Erythroblast (primary cell): ENCODE results near the gene VKORC1L1.
"Not testable (repeated sequence)": the region's sequence is repeated elsewhere in the genome, so short reads cannot be mapped to it uniquely, and the experiment has no call there.

ENCODE experiments used
- DNase-seq, 2 experiments: peaks; one replicate each; lab custom pipeline; 2025; lab: John Stamatoyannopoulos, UW
- GATA1 ChIP-seq: IDR thresholded peaks from 2 replicates; pipeline ENCODE4 v1.6.1; 2011; ENCODE audit warnings: low read depth, mild to moderate bottlenecking, control low read depth, low read length, moderate library complexity
- POLR2A ChIP-seq: IDR thresholded peaks from 2 replicates; pipeline ENCODE4 v1.6.1; 2011; ENCODE audit warnings: mild to moderate bottlenecking, low read length

VKORC1L1 gene

GRCh38 chr7:65992526-65992925 is 119.7 kb downstream of the VKORC1L1 start:
- TF ChIP-seq GATA1 (no peak), POLR2A (no peak)
- no peak for DNase-seq

GRCh38 chr7:65994984-65995383 is 122.1 kb downstream of the VKORC1L1 start:
- not testable (repeated sequence) for DNase-seq

GRCh38 chr7:66000823-66001417 is 128.0 kb downstream of the VKORC1L1 start:
- not testable (repeated sequence) for DNase-seq

GRCh38 chr7:66005115-66005671 is 132.3 kb downstream of the VKORC1L1 start:
- DNase-seq = not testable (repeated sequence)

GRCh38 chr7:66007232-66007631 is 134.4 kb downstream of the VKORC1L1 start:
- no peak for DNase-seq
- TF ChIP-seq POLR2A (no peak), GATA1 (no peak)
